ENCODE data around the gene KREMEN1.

The KREMEN1 gene

DNA sequence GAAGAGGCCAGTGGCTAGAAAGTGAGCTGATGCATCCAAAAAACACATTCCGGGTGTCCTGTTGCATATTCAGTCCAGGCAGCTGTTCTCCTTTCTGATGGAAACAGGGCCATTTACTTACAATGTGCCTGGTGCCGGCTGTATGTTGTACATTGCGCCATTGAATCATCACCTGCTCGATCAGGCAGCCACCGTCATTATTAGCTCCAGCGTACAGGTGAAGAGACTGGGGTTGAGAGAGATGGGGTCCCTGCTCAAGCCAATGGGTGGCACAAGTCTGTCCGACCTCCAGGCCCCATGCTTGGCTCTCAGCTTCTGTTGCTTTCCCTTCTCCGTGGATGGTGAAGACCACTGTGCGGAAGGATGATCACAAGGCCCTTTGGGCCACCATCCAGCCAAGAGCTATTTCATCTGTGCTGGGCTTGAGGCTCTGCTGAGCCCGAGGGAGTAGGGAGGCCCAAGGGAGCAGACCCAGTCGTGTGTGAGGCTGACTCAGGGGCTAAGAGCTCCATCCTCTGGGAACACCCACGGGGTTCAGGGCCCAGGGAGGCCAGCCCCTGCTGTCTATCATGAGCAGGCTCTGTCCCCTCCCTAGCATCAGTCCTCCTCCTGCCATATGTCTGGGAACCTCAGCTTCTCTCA is 112.1 kb downstream of the KREMEN1 start:
- DNase-seq (ENCODE audit: low read depth, low spot score), result no peak

DNA sequence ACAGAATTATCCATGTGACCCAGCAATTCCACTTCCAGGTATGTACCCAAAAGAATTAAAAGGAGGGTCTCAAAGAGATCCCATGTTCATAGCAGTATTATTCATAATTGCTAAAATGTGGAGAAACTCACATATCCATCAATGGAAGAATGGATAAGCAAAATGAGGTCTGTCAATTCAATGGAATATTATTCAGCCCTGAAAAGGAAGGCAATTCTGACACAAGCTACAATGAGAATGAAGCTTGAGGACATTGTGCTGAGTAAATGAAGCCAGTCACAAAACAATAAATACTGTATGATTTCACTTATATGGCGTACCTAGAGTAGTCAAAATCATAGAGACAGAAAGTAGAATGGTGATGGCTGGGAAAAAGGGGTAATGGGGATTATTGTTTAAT is 113.5 kb downstream of the KREMEN1 start:
- no peak for DNase-seq (ENCODE audit: low read depth, low spot score)

DNA sequence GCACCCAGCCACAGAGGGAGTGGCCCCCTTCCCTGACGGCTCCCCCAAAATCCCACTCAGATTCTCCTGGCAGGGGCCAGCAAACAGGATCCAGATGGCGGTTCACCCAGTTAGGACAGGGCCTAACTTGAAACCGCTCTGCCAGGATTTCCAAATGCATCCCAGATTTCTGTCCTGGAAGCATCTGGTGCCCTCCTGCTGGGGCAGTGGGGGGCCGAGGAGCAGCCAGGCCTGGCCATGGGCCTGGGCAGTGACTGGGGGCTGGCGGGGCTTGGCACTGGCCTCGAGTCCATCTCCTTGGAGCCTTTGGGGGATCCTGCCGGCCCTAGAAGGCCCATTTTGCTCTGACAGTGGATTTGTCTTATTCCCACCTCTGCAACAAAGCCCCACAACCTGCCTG is 115.0 kb downstream of the KREMEN1 start:
- no peak for DNase-seq (ENCODE audit: low read depth, low spot score)

DNA sequence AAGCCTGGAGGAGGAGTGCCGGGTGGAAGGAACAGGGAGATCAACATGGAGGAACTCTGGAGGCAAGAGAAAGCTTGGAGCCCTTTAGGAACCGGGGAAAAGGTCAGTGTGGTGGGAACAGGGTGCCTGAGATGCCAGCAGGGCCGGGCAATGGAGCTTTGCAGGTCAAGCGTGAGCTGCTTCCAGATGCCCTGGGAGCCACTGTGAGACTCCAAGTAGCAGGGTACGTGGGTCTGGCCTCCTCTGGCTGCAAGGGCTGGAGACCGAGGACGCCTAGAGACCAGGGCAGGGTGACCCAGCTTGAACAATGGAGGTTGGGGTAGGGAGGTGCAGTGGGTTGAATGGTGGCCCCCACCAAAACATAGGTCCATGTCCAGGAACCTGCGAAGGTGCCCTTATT is 117.2 kb downstream of the KREMEN1 start:
- DNase-seq (ENCODE audit: low read depth, low spot score), result no peak

DNA sequence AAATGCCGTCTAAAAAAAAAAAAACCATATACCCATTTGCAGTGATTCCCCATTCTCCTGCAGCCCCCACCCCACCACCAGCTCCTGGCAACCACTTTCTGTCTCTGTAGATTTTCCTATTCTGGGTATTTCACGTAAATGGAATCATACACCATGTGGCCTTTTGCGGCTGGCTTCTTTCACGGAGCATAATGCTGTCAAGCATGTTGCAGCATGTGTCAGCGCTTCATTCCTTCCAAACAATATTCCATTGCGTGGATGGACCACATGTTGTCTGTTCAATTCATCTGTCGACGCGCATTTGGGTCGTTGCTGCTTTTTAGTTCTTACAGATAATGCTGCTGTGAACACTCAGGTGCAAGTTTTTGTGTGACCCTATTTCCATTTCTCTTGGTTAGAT is 118.1 kb downstream of the KREMEN1 start:
- no peak for DNase-seq (ENCODE audit: low read depth, low spot score)

DNA sequence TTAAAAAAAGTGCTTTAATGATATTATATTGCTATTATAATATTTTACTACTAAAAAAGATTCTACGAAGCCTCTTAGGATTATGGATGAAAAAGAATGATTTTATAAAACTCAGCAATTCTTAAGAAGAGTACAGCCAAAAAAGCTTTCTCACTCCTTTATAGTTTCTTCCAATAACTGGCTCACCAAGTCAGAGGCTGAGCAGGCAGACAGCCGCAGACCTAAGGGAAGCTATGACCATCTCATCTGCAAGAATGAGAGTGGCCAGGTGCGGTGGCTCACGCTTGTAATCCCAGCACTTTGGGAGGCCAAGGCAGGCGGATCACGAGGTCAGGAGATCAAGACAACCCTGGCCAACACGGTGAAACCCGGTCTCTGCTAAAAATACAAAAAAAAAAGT is 120.2 kb downstream of the KREMEN1 start:
- DNase-seq (ENCODE audit: low read depth, low spot score), result no peak

DNA sequence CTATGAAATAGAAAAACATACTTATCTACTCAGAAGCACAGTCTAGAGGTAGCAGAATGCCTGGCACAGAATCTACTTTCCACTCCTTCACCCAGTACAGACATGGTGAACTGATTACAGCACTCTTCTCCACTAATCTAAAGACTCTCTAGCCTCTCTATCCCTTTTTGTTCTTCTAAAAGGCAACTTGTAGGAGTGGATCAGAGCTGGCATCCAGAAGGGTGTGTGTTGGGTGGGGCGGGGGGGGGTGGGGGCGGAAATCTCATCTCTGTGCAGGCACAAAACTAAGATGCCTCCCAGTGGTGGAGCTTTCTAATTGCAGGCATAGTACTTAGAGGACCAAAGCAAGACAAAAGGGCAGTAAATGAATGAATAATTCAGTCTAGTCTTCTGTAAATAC is 121.3 kb downstream of the KREMEN1 start:
- DNase-seq (ENCODE audit: low read depth, low spot score), result no peak

DNA sequence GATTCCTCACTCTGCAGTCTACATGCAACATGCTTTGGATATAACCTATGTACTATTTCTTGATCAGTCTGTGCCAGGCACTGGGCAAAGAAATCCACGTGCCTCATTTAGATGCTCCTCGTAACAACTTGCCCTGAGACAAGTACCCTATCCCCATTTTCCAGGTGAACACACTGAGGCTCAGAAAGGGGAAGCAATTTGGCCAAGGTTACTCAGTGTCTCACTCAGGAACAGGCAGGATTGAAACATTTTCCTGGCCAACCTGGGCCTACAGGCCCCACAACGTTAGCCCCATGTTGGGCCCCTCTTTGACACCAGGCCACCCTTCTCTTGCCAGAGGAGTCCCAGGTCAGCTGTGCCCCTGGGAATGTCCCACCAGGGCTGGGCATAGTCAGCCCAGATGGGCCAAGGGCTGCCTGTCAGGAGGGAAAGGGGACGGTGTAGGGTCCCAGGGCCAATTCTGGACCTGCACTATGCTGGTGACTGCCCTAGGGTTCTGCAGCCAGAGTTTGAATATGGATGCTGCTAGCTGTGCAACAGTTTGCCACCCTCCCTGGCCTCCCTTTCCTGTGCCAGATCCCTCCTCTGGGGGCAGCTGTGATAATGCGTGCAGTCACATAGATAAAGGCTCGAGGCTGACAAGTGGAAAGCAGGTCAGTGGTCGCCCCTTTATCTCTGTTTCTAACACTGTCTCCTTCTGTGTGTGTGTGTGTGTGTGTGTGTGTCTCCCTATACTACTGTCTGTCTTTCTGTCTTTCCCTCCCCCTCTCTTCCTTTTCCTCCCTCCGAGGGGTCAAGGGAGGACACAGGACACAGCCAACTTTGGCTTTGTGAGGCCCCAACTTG is 122.5 kb downstream of the KREMEN1 start:
- DNase-seq (ENCODE audit: low read depth, low spot score), result no peak

DNA sequence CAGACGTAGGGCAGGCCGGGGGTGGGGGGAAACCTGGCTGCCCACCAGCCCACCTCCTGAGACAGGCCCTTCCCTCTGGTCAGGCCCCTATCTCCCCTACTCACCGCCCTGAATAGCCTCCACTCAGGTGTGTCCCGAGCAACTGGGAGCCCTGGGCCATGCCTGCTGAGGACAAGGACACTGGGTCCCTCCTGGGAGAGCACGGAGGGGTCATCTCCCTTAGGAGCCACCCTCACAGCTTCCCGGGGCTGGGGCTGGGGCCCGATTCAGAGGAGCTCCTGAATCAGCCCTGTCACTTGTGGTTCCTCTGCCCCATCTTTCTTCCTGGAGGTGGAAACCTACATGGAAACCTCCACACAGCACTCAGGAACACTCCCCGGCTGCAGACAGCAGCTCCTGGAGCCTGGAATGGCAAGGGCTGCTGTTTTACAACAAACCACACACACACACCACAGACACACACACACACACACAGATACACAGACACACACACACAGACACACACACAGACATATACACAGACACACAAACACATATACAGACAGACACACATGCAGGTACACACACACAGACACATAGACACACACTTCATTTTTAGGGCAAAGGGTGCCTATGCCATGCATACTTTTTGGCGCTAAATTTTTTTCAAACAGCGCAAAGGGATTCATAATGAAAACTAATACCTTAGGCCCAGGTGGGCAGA is 123.3 kb downstream of the KREMEN1 start:
- DNase-seq (ENCODE audit: low read depth, low spot score), result no peak

DNA sequence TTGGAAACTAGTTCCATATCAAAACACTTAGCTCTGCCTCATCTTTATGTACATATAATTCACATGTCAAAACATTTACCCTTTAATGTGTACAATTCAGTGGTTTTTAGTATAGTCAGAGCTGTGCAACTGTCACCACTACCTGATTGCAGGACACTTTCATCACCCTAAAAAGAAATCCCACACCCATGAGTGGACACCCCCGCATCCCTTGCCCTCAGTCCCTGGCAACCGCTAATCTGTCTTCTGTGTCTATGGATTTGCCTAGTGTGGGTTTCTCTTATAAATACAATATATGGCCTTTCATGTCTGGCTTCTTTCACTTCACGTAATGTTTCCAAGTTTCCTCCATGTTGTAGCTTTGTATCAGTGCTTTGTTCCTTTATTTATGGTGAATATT is 124.3 kb downstream of the KREMEN1 start:
- no peak for DNase-seq (ENCODE audit: low read depth, low spot score)

DNA sequence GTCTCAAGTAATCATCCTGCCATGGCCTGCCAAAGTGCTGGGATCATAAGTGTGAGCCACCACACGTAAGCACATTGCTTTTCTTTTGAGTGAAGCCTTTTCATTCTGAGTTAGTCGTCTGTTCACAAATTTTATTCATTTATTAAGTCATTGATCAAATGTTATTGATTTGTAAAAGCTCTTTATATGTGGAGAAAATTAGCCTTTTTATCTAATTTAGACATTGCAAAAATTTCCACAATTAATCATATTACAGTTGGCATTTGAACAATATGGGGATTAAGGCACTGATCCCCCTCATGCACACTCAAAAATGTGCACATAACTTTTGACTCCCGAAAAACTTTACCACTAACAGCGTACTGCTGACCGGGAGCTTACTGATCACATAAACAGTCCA is 125.4 kb downstream of the KREMEN1 start:
- no peak for DNase-seq (ENCODE audit: low read depth, low spot score)

DNA sequence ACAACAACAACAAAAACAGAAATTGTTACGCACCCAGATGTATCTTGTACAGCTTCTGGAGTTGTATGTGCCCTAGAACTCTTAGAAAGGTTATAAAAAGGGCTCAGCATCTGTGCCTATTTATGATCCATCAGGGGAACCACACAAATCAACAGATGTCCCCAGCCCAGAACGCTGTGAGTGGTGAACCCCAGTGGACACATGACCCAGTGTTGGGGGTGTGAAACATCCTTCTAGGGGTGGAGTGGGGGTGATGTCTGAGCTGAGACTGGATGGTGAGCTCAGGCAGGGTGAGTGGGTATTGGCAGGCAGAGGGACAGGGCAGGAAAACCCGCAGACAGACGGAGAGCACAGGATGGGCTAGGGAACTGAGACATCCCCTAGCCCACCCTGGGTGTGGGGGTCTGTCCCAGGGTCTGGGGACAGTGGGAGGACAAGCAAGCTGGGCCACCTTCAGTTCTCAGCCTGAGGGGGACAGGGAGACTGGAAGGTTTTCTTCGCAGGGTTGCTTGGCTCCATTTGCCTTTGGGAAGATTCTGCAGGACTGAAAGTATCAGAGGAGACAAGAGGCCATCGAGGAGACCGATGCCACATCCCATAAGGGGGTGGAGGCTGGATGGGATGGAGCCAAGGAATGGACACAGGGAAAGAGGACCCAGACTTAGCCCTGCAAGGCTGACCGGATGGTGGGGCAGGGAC is 127.0 kb downstream of the KREMEN1 start:
- no peak for DNase-seq (ENCODE audit: low read depth, low spot score)

DNA sequence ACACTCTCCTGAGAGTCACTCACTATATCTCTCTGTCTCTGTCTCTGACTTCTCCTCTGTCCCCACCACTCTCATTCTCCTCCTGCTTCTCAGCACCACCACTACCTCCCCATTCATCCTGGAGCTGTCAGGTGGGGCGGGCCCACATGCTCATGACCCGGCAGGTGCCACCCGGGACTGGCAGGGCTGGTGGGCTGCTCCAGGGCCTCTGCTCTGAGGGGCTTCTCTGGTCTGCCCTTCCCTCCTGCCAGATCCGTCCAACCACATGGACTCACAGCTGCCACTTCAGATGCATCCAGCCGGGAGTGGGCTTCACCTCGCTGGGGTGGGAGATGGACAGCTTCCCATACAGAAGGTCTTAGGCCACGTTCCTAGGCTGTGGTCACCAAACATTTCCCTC is 128.1 kb downstream of the KREMEN1 start:
- DNase-seq (ENCODE audit: low read depth, low spot score), result no peak

DNA sequence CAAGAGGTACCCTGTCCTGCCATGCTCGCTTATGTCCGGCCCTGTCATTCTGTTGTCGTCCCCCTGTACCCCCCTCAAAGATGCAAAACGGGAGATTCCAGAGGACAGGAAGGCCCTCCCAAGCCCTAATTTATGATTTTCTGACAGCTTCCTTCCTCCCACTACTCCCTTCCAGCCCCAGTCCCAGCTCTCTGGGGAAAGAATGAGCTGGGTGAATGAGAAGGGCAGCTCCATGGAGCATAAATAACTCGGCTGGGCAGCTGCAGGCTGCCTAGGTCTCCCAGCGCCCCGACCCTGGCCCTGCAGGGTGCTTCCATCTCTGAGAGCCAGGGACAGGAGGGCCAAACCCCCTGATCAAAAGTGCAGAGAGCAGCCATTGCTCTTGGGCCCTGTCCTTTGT is 128.9 kb downstream of the KREMEN1 start:
- DNase-seq (ENCODE audit: low read depth, low spot score), result no peak

DNA sequence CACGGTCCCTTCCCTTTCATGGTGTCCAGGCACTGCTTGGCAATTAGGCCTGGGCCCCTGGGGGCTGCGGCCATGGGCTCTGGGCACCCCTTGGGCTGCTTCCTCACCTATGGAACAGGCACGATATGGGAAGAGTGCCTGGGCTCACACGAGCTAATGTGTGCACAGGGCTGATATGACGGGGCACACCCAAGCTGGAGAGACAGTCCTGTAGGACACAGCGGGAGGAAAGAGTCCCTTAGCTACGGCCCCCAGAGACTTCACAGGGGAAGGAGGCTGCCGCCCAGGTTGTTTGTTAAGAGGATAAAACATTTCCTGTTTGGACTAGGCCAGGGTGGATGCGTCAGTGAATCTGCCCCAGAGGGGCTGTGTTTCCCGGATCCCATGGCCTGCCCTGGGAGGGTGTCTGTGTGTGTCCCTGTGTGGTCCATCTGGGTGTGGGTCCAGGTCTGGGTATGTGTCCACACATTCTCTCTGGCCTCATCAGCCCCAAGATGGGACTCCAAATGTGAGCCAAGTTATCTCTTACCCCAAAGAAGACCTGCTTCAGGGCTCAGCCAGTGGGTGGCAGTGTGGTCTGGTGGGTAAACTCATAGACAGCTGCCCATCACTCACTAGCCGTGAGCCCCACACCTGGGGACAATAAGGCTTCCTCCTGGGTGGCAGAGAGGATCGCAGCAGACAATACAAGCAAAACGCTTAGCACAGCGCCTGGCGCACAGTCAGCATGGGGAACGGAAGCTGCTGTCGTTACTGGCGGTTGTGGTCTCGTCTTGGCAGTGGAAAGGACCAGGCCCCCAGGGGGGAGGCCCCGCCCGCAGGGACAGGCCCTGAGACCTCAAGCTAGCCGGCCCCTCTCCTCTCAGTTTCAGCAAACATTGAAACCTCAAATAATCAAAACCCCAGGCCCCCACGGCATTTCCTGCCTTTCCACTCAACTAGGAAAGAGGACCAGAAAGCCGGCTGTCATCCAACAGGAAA is 129.7 kb downstream of the KREMEN1 start:
- peak; percentile 25 for DNase-seq (ENCODE audit: low read depth, low spot score)

DNA sequence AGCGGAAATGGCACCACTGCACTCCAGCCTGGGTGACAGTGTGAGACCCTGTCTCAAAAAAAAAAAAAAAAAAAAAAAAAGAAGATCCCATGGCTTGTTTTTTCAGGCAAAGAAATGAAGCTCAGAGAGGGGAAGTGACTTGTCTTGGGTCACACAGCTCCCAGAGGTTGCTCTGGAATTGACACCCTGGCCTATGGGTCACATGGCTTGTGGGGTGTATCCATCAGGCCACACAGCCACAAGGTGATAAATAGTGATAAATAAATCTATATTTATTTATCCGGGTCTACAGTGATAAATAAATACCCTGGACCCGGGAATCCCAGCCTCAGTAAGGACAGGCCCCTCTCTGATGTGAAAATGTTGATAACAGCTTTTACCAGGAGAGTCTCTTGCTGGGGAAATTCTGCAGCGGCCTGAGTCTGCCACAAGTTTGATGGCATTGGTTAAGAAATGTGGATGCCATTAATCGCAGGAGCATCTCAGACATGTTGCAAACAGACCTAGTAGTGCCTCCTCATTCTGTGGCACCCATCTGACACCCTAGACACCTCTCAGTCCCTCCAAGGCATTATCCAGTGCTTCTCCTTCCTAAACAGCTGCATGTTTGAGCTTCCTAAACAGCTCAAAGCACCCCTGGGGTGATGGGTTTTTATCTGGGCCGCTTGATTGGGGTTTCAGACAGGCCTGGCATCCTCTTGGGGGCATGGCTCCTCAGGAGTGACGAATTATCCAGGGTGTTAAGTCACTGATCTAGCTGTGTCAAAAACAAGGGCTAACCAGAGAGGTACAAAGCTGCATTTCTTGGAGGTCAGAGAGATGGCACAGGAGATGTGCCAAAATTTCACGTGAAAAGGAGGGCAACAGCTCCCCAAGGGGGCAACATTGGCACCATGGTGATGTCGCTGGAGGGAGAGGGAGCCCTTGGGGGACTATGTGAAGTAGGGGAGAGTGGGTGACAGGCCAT is 130.9 kb downstream of the KREMEN1 start:
- no peak for DNase-seq (ENCODE audit: low read depth, low spot score)

DNA sequence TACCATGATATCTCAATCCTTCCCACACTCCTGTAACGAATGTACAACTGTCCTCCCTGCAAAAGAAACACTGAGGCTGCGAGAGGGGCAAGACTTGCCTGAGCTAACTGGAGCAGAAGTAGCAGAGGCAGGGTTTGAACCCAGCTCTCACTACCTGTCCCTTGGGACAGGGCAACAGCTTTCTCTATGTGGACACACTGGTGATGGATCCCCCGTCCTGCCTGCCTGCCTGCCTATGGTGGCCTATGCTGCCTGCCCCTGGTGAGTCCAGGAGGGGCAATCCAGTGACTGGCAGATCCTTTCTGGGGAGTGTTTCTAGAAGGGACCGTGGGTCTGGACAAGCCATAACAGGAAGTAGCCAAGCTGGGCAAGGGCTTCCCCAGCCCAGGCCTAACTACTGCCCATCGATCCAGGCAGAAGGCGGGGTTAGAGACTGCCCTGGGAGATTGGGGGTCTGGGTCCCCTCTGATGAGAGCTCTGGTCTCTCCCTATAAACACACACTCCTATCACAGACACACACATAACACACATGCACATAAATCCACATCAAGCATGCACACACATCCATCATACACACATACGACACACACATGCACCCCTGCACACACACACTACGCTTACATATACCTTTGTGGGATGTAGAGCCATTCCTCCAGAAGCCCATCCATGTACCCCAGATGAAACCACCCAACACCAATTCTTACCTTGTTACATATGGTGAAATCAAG is 131.8 kb downstream of the KREMEN1 start:
- DNase-seq (ENCODE audit: low read depth, low spot score), result no peak

DNA sequence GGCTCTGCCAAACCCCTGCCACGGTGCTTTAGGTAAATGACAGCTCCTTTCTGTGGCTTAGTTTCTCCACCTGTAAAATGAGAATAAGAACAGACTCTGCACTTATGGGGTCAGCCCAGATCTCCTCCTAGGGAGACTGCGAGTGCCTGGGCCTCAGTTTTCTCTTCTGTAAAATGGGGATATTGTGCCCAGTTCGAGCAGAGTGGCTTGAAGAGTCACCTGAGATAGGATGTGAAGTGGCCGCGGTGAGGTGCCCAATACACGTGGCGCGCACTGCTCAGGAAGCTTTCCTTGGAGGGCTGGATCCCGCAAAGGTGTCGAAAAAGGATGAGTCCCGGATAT is 132.4 kb downstream of the KREMEN1 start:
- no peak for DNase-seq (ENCODE audit: low read depth, low spot score)
